ENCODE results near the gene GRAP2. TPM values are rescaled to one million over a fixed set of nuclear protein-coding genes. Genes with fewer than 3 reads are reported as not detected.

Gene GRAP2
- total and polyA plus RNA-seq, 9 of the 15 experiments (the other 6 are each of a cell fraction or from before 2014, with no cell fraction given): 4.8 to 88.7 (median 60.4) TPM

DNA sequence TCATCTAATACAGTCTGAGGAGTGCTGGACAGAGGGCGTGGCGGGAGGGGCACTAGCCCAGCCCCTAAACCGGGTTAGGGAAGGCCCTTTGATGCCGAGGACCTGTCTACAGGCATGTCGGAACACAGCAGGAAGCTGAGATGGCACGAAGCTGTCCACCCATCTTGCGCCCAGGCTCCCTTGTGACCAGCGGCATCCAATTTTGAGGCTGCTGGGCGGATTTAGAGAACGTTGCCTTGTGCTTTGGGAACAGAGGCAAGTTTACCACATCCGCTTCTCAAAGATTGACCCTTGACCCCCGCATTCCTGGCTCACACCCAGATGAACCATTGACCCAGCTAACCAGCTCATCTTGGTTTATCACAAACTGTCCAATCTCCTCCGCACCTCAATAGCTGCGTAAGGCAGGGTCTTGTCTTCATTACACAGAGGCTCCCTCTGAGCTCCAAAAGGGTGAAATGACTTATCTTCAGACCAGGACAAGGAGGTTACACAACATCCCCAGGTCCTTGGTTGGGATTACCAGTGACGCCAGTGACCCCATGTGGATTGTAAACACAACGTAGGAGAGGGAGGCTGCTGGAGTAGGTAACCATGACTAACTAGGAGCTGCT lies 98.4 kb downstream of the GRAP2 start (continued):
- TF ChIP-seq ZBTB2 (IDR thresholded peaks at IDR 0.05) (0 out of 2 replicates have a peak, but pooled peaks have one; percentile 38), E4F1 (CRISPR knock-in tag; IDR thresholded peaks at IDR 0.05; ENCODE audit: borderline replicate concordance) (no peak), POU5F1 (IDR thresholded peaks at IDR 0.05; ENCODE audit: borderline replicate concordance, low read depth, low read length, partially characterized antibody) (no peak), SNAPC5 (CRISPR knock-in tag; IDR thresholded peaks at IDR 0.05) (no peak), ZNF586 (CRISPR knock-in tag; conservative IDR thresholded peaks at IDR 0.05) (no peak), FOXA1 (IDR thresholded peaks at IDR 0.05; ENCODE audit: borderline replicate concordance) (no peak), ZNF224 (CRISPR knock-in tag; IDR thresholded peaks at IDR 0.05) (no peak), TCF7L2 (IDR thresholded peaks at IDR 0.05; ENCODE audit: low read depth, low read length) (no peak), CREB1 (IDR thresholded peaks at IDR 0.05) (peak; percentile 52; the same call in 1 of the 2 replicates), CREB1 (CRISPR knock-in tag; IDR thresholded peaks at IDR 0.05) (0 out of 2 replicates have a peak, but pooled peaks have one; percentile 43), TBL1XR1 (IDR thresholded peaks at IDR 0.05; ENCODE audit: low read length in 2 of 2) (peak in 1 of 2 experiments; percentile 57; a peak in 2 of 4 replicates), FOXM1 (IDR thresholded peaks at IDR 0.05; ENCODE audit: low read depth) (peak; percentile 29; the same call in 1 of the 2 replicates), FOXM1 (CRISPR knock-in tag; IDR thresholded peaks at IDR 0.05; ENCODE audit: low read depth) (no peak), ZBTB8A (IDR thresholded peaks at IDR 0.05; ENCODE audit: partially characterized antibody) (no peak), ZNF282 (CRISPR knock-in tag; IDR thresholded peaks at IDR 0.05) (no peak), BCOR (IDR thresholded peaks at IDR 0.05) (peak; percentile 50; the same call in 1 of the 2 replicates), NRF1 (conservative IDR thresholded peaks at IDR 0.05 in 1 of 2, IDR thresholded peaks at IDR 0.05 in 1 of 2) (peak; percentile 56 to 66; a peak in 3 of 4 replicates), C11orf30 (IDR thresholded peaks at IDR 0.05; ENCODE audit: low read depth) (no peak), GTF2E2 (tag; IDR thresholded peaks at IDR 0.05) (no peak), MTA2 (IDR thresholded peaks at IDR 0.05; ENCODE audit: low read depth) (0 out of 2 replicates have a peak, but pooled peaks have one; percentile 10), ZNF263 (CRISPR knock-in tag; IDR thresholded peaks at IDR 0.05; ENCODE audit: borderline replicate concordance) (no peak), SP2 (IDR thresholded peaks at IDR 0.05; ENCODE audit: extremely low read depth, low read depth, low read length, poor library complexity, severe bottlenecking) (no peak), SOX6 (IDR thresholded peaks at IDR 0.05) (peak; percentile 58), PHTF2 (CRISPR knock-in tag; IDR thresholded peaks at IDR 0.05) (no peak)
- TF ChIP-seq, protein P1, sequence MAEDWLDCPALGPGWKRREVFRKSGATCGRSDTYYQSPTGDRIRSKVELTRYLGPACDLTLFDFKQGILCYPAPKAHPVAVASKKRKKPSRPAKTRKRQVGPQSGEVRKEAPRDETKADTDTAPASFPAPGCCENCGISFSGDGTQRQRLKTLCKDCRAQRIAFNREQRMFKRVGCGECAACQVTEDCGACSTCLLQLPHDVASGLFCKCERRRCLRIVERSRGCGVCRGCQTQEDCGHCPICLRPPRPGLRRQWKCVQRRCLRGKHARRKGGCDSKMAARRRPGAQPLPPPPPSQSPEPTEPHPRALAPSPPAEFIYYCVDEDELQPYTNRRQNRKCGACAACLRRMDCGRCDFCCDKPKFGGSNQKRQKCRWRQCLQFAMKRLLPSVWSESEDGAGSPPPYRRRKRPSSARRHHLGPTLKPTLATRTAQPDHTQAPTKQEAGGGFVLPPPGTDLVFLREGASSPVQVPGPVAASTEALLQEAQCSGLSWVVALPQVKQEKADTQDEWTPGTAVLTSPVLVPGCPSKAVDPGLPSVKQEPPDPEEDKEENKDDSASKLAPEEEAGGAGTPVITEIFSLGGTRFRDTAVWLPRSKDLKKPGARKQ (CRISPR knock-in tag; IDR thresholded peaks at IDR 0.05): no peak

All from K562 (cell line).